ENCODE results near the gene USP36. TPM values are rescaled to one million over a fixed set of nuclear protein-coding genes. Genes with fewer than 3 reads are reported as not detected.
A peak's percentile ranks its signal among the peaks of the same experiment; 100 is the strongest.

USP36 gene
- total and polyA plus RNA-seq, 9 of the 15 experiments (the other 6 are each of a cell fraction or from before 2014, with no cell fraction given), result 6.4 to 72.8 (median 22.5) TPM

DNA sequence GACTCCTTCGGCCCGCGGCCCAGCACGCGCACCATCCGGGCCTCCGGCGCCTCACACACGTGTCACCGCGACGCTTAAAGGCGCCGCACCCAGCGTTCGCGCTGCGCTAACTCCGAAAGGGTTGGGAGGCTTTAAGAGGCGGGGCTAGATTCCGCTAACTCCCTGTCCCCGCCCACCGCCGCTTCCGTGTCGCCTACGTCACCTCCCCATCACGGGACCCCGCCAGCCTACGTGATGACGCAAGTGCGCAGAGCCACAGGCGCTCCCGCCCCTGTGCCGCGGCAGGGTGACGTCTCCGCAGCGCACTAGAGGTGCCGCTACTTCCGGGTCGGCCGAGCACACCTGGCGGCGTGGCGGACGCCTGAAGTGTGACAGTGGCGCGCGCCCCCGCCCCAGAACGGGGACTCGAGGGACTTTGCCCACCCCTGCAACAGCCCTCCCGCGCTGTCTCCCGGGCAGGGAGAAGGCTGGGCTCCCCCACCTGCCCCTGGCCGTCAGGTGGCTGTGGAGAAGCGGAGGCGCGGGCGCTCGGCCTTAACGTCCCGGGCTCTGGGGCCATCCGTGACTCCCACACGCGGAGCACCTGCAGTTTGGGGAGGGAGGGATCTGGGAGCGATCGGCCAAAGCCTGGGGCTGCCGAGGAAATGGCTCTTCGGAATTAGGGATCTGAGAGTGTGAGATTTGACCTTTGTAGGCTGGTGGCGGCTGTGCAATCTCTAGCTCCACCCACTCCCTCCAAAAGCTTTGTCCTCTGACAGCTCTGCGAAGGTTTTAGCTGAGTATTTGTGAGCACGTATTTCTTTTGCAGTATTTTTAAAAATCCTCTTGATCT is at the start of gene USP36 (continued):
- TF ChIP-seq CEBPZ (IDR thresholded peaks at IDR 0.05; ENCODE audit: borderline replicate concordance, low read depth, low read length) (no peak), RBM15 (IDR thresholded peaks at IDR 0.05; ENCODE audit: insufficient read depth, low read length) (no peak), E4F1 (CRISPR knock-in tag; IDR thresholded peaks at IDR 0.05; ENCODE audit: borderline replicate concordance) (no peak), ZNF318 (IDR thresholded peaks at IDR 0.05; ENCODE audit: borderline replicate concordance in 1 of 2, low read depth in 1 of 2) (peak in 1 of 2 experiments; percentile 82; a peak in 2 of 4 replicates), FOXJ3 (CRISPR knock-in tag; IDR thresholded peaks at IDR 0.05) (no peak), ZNF79 (CRISPR knock-in tag; IDR thresholded peaks at IDR 0.05; ENCODE audit: low read depth) (no peak), ZNF76 (CRISPR knock-in tag; IDR thresholded peaks at IDR 0.05; ENCODE audit: borderline replicate concordance) (0 out of 2 replicates have a peak, but pooled peaks have one; percentile 59), NR2C2 (CRISPR knock-in tag; IDR thresholded peaks at IDR 0.05) (no peak; the same call in none of the 2 replicates), NR2C2 (tag; IDR thresholded peaks at IDR 0.05) (peak; percentile 93), ZNF3 (CRISPR knock-in tag; IDR thresholded peaks at IDR 0.05) (no peak), FOXM1 (IDR thresholded peaks at IDR 0.05; ENCODE audit: low read depth) (peak; percentile 95), FOXM1 (CRISPR knock-in tag; IDR thresholded peaks at IDR 0.05; ENCODE audit: low read depth) (no peak; the same call in 1 of the 2 replicates)

All from K562 (cell line).